Mammary epithelial cell (primary cell): ENCODE data around the gene NR2C2.

Experiments
- EZH2 ChIP-seq: IDR thresholded peaks from 2 replicates; pipeline ENCODE4 v1.6.1; 2012; ENCODE audit warnings: low read length, inconsistent platforms, borderline replicate concordance
- TF ChIP-seq, protein P1 (sequence below), 2 donors: IDR thresholded peaks in 1 of 2; conservative IDR thresholded peaks in 1 of 2; 2 replicates each; pipeline ENCODE4 v1.5.1; 2011 to 2012; ENCODE audit warnings: inconsistent platforms in 2 of 2, low read length in 2 of 2, mild to moderate bottlenecking in 2 of 2, control low read depth in 1 of 2, low read depth in 1 of 2; ENCODE audit not compliant: insufficient read depth in 1 of 2; ENCODE audit errors: extremely low read depth in 1 of 2

GRCh38 chr3:14967285-14967684, 19.9 kb downstream of the NR2C2 start:
- TF ChIP-seq, protein P1, sequence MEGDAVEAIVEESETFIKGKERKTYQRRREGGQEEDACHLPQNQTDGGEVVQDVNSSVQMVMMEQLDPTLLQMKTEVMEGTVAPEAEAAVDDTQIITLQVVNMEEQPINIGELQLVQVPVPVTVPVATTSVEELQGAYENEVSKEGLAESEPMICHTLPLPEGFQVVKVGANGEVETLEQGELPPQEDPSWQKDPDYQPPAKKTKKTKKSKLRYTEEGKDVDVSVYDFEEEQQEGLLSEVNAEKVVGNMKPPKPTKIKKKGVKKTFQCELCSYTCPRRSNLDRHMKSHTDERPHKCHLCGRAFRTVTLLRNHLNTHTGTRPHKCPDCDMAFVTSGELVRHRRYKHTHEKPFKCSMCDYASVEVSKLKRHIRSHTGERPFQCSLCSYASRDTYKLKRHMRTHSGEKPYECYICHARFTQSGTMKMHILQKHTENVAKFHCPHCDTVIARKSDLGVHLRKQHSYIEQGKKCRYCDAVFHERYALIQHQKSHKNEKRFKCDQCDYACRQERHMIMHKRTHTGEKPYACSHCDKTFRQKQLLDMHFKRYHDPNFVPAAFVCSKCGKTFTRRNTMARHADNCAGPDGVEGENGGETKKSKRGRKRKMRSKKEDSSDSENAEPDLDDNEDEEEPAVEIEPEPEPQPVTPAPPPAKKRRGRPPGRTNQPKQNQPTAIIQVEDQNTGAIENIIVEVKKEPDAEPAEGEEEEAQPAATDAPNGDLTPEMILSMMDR (conservative IDR thresholded peaks at IDR 0.05 in 1 of 2, IDR thresholded peaks at IDR 0.05 in 1 of 2; ENCODE audit: extremely low read depth in 1 of 2, insufficient read depth in 1 of 2, low read depth in 1 of 2, low read length in 2 of 2), result no peak
- TF ChIP-seq EZH2, result no peak
